H1 (cell line): ENCODE data around the gene ADGRL3. TPM values are rescaled to one million over a fixed set of nuclear protein-coding genes. Genes with fewer than 3 reads are reported as not detected.

Experiments used
- BACH1 ChIP-seq: IDR thresholded peaks from 2 replicates; pipeline ENCODE4 v1.6.1; 2012; ENCODE audit warnings: low read length, improper control_type of control experiment
- CREB1 ChIP-seq: IDR thresholded peaks from 2 replicates; pipeline ENCODE4 v1.6.1; 2012; ENCODE audit warnings: inconsistent platforms
- GABPA ChIP-seq: IDR thresholded peaks from 2 replicates; pipeline ENCODE4 v1.6.1; 2011; ENCODE audit warnings: mild to moderate bottlenecking, low read length, moderate library complexity, borderline replicate concordance; ENCODE audit not compliant: insufficient read depth
- POLR2A ChIP-seq, 2 experiments: IDR thresholded peaks; 1 replicate in 1 of 2; 2 replicates in 1 of 2; pipeline ENCODE4 v1.6.1; 2011; ENCODE audit warnings: low read depth in 2 of 2, low read length in 2 of 2, mild to moderate bottlenecking in 2 of 2; ENCODE audit errors: control extremely low read depth in 1 of 2
- SAP30 ChIP-seq: fragments of 300-600 bp; sonication (generic); IDR thresholded peaks from 2 replicates; pipeline ENCODE4 v1.7.1; 2012; ENCODE audit warnings: low read length, moderate library complexity, mild to moderate bottlenecking, inconsistent platforms; ENCODE audit not compliant: insufficient read depth, insufficient replicate concordance
- polyA plus RNA-seq, 7 experiments: library from polyadenylated mRNA; depleted of rRNA in 3 of 7; stranded (reverse) in 5 of 7; unstranded in 2 of 7; fragments of >200 nt in 5 of 7; fragments of 200-250 nt in 2 of 7; gene quantifications; 1 replicate in 5 of 7; 2 replicates in 1 of 7; 4 replicates in 1 of 7; pipeline versions ENCODE4 v1.2.1 to v1.2.3, GENCODE V29; 2011 to 2013; ENCODE audit warnings: missing spikeins in 2 of 7, mixed read lengths in 2 of 7
- total RNA-seq: library from RNA; stranded (reverse); fragmentation: NEBNext Ultra II Directional; extraction: Animal tissue kit (Norgen Biotek cat#: 25700); gene quantifications from 2 replicates; pipeline ENCODE4 v1.2.1, GENCODE V29; 2021
- TF ChIP-seq, protein P1 (sequence below), 3 experiments: IDR thresholded peaks; 1 replicate in 2 of 3; 2 replicates in 1 of 3; pipeline versions ENCODE4 v1.5.1 to v1.6.1; 2011; ENCODE audit warnings: low read length in 3 of 3, mild to moderate bottlenecking in 3 of 3, inconsistent platforms in 2 of 3, low read depth in 1 of 3, moderate library complexity in 1 of 3; ENCODE audit not compliant: insufficient read depth in 1 of 3; ENCODE audit errors: control extremely low read depth in 1 of 3

Gene ADGRL3
- total and polyA plus RNA-seq, 2 of the 8 experiments (the other 6 are each of a cell fraction or from before 2014, with no cell fraction given): 6.6 to 13.0 TPM

DNA sequence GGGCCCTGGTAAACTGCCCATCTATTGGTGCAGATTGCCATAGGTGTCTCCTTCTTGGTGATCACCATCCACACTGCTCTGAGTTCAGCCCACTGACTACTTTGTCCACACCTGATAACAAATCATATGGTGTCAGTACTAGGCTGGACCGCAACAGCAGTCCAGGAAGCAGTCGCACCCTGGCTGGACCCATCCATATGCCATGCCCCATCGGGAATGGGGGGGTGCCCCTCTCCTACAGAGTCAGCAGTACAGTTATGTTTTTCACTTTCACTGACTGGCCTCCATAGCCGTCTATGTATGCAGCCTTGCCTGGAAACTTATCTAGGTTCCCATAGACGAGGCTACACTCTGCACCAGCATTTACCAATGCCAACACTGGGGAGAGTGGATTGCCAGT, 226.1 kb downstream of the ADGRL3 start (continued):
- TF ChIP-seq, protein P1, sequence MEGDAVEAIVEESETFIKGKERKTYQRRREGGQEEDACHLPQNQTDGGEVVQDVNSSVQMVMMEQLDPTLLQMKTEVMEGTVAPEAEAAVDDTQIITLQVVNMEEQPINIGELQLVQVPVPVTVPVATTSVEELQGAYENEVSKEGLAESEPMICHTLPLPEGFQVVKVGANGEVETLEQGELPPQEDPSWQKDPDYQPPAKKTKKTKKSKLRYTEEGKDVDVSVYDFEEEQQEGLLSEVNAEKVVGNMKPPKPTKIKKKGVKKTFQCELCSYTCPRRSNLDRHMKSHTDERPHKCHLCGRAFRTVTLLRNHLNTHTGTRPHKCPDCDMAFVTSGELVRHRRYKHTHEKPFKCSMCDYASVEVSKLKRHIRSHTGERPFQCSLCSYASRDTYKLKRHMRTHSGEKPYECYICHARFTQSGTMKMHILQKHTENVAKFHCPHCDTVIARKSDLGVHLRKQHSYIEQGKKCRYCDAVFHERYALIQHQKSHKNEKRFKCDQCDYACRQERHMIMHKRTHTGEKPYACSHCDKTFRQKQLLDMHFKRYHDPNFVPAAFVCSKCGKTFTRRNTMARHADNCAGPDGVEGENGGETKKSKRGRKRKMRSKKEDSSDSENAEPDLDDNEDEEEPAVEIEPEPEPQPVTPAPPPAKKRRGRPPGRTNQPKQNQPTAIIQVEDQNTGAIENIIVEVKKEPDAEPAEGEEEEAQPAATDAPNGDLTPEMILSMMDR (IDR thresholded peaks at IDR 0.05; ENCODE audit: control extremely low read depth in 1 of 3, insufficient read depth in 1 of 3, low read depth in 1 of 3, low read length in 3 of 3): no peak
- TF ChIP-seq POLR2A (IDR thresholded peaks at IDR 0.05; ENCODE audit: control extremely low read depth in 1 of 2, low read depth in 2 of 2, low read length in 2 of 2) (no peak), CREB1 (no peak), SAP30 (no peak), GABPA (no peak), BACH1 (no peak)
